IPS-20b (cell line): ENCODE data around the gene EVC.

Experiments
- H3K27ac ChIP-seq: one replicate; pipeline ENCODE4 v1.5.1; 2013; ENCODE audit warnings: low read length
- H3K27me3 ChIP-seq: 2 replicates; pipeline ENCODE4 v1.6.1; 2013; ENCODE audit warnings: mild to moderate bottlenecking, low read length, inconsistent platforms; ENCODE audit not compliant: insufficient read depth
- H3K36me3 ChIP-seq: 2 replicates; pipeline ENCODE4 v1.6.1; 2013; ENCODE audit warnings: low read depth, mild to moderate bottlenecking, inconsistent platforms, low read length, moderate library complexity; ENCODE audit not compliant: insufficient read depth
- H3K4me1 ChIP-seq: 2 replicates; pipeline ENCODE4 v1.6.1; 2013; ENCODE audit warnings: mild to moderate bottlenecking, control low read depth, inconsistent platforms, low read length, moderate library complexity; ENCODE audit not compliant: insufficient read depth
- H3K4me3 ChIP-seq: 2 replicates; pipeline ENCODE4 v1.5.1; 2013; ENCODE audit warnings: mild to moderate bottlenecking, low read length, inconsistent platforms
- H3K9ac ChIP-seq: 2 replicates; pipeline ENCODE4 v1.6.1; 2013; ENCODE audit warnings: low read depth, mild to moderate bottlenecking, inconsistent platforms, low read length, moderate library complexity
- H3K9me3 ChIP-seq: 2 replicates; pipeline ENCODE4 v1.6.1; 2013; ENCODE audit warnings: mild to moderate bottlenecking, low read depth, low read length, inconsistent platforms; ENCODE audit not compliant: insufficient read depth

The EVC gene

GRCh38 chr4:5693871-5694270, 17.1 kb upstream of the EVC start:
- Histone ChIP-seq H3K9me3 (no peaks in the 10 kb centered on the region), H3K9ac (no peak overlapping the region), H3K4me1 (no peaks in the 10 kb centered on the region), H3K27ac (no peak overlapping the region), H3K4me3 (no peak overlapping the region), H3K27me3 (no peaks in the 10 kb centered on the region), H3K36me3 (peaks cover 52% of the 10 kb centered on the region)

GRCh38 chr4:5696341-5696740, 14.7 kb upstream of the EVC start:
- Histone ChIP-seq H3K4me3 (no peak overlapping the region), H3K4me1 (no peaks in the 10 kb centered on the region), H3K27ac (no peak overlapping the region), H3K27me3 (no peaks in the 10 kb centered on the region), H3K9me3 (no peaks in the 10 kb centered on the region), H3K9ac (no peak overlapping the region), H3K36me3 (peaks cover 29% of the 10 kb centered on the region; the same call in 1 of the 2 replicates)

- no peak overlapping the region for H3K9ac ChIP-seq
- H3K4me1 ChIP-seq = no peaks in the 10 kb centered on the region
- no peak overlapping the region for H3K27ac ChIP-seq
- H3K9me3 ChIP-seq = peaks cover 9% of the 10 kb centered on the region; the same call in 1 of the 2 replicates
- H3K4me3 ChIP-seq = no peak overlapping the region
- H3K27me3 ChIP-seq = no peaks in the 10 kb centered on the region
- peaks cover 22% of the 10 kb centered on the region for H3K36me3 ChIP-seq
Measured at GRCh38 chr4:5700459-5700858, 10.5 kb upstream of the EVC start.

GRCh38 chr4:5701971-5702370, 9.0 kb upstream of the EVC start:
- H3K27me3 ChIP-seq = peaks cover 5% of the 10 kb centered on the region; the same call in 1 of the 2 replicates
- H3K9ac ChIP-seq = no peak overlapping the region
- peaks cover 17% of the 10 kb centered on the region for H3K36me3 ChIP-seq
- no peaks in the 10 kb centered on the region for H3K4me1 ChIP-seq
- no peak overlapping the region for H3K27ac ChIP-seq
- peaks cover 9% of the 10 kb centered on the region; the same call in 1 of the 2 replicates for H3K9me3 ChIP-seq
- H3K4me3 ChIP-seq = no peak overlapping the region

- Histone ChIP-seq H3K27me3 (peaks cover 17% of the 10 kb centered on the region; the same call in 1 of the 2 replicates), H3K36me3 (peaks cover 12% of the 10 kb centered on the region), H3K27ac (no peak overlapping the region), H3K9me3 (peaks cover 9% of the 10 kb centered on the region; the same call in 1 of the 2 replicates), H3K9ac (no peak overlapping the region), H3K4me3 (no peak overlapping the region), H3K4me1 (peaks cover 5% of the 10 kb centered on the region; the same call in 1 of the 2 replicates)
Measured at GRCh38 chr4:5703831-5704230, 7.2 kb upstream of the EVC start.

- H3K27ac ChIP-seq = no peak overlapping the region
Measured at GRCh38 chr4:5704276-5704675, 6.7 kb upstream of the EVC start.

GRCh38 chr4:5705647-5706320, 5.2 kb upstream of the EVC start:
- Histone ChIP-seq H3K27ac (no peak overlapping the region), H3K27me3 (peaks cover 36% of the 10 kb centered on the region), H3K4me1 (peaks cover 8% of the 10 kb centered on the region; the same call in 1 of the 2 replicates), H3K9ac (no peak overlapping the region), H3K9me3 (peaks cover 9% of the 10 kb centered on the region; the same call in 1 of the 2 replicates), H3K36me3 (peaks cover 12% of the 10 kb centered on the region), H3K4me3 (no peak overlapping the region)

More at GRCh38 chr4:5704276-5704675, 6.7 kb upstream of the EVC start:
- peaks cover 21% of the 10 kb centered on the region; the same call in 1 of the 2 replicates for H3K27me3 ChIP-seq
- H3K9ac ChIP-seq = no peak overlapping the region
- H3K9me3 ChIP-seq = peaks cover 9% of the 10 kb centered on the region; the same call in 1 of the 2 replicates
- peaks cover 7% of the 10 kb centered on the region; the same call in 1 of the 2 replicates for H3K4me1 ChIP-seq
- no peak overlapping the region for H3K4me3 ChIP-seq
- peaks cover 12% of the 10 kb centered on the region for H3K36me3 ChIP-seq

- Histone ChIP-seq H3K4me3 (no peak overlapping the region), H3K27me3 (peaks cover 37% of the 10 kb centered on the region), H3K9ac (no peak overlapping the region)
Measured at GRCh38 chr4:5706486-5707290, 4.3 kb upstream of the EVC start.

GRCh38 chr4:5707366-5707765, 3.6 kb upstream of the EVC start:
- Histone ChIP-seq H3K9me3 (peaks cover 9% of the 10 kb centered on the region; the same call in 1 of the 2 replicates), H3K4me1 (peaks cover 13% of the 10 kb centered on the region; the same call in 1 of the 2 replicates), H3K36me3 (peaks cover 12% of the 10 kb centered on the region), H3K27me3 (peaks cover 44% of the 10 kb centered on the region), H3K9ac (peak overlapping the region; percentile 65; the same call in 1 of the 2 replicates), H3K27ac (no peak overlapping the region), H3K4me3 (peak overlapping the region; percentile 80)

More at GRCh38 chr4:5706486-5707290, 4.3 kb upstream of the EVC start:
- no peak overlapping the region for H3K27ac ChIP-seq
- H3K4me1 ChIP-seq = peaks cover 8% of the 10 kb centered on the region; the same call in 1 of the 2 replicates
- H3K9me3 ChIP-seq = peaks cover 9% of the 10 kb centered on the region; the same call in 1 of the 2 replicates
- H3K36me3 ChIP-seq = peaks cover 12% of the 10 kb centered on the region

- Histone ChIP-seq H3K4me1 (peaks cover 13% of the 10 kb centered on the region; the same call in 1 of the 2 replicates), H3K27me3 (peaks cover 50% of the 10 kb centered on the region), H3K9ac (peak overlapping the region; percentile 65; the same call in 1 of the 2 replicates), H3K4me3 (peak overlapping the region; percentile 80), H3K27ac (no peak overlapping the region), H3K9me3 (peaks cover 9% of the 10 kb centered on the region; the same call in 1 of the 2 replicates), H3K36me3 (peaks cover 12% of the 10 kb centered on the region)
Measured at GRCh38 chr4:5707778-5708448, 3.1 kb upstream of the EVC start.
